SKM-1 (cell line): ENCODE results near the gene FHAD1.
A peak's percentile ranks its signal among the peaks of the same experiment; 100 is the strongest.

Experiments
- DNase-seq: peaks from one replicate; lab custom pipeline; 2025; ENCODE audit not compliant: unreplicated experiment; lab: John Stamatoyannopoulos, UW

The FHAD1 gene

GRCh38 chr1:15390667-15391066 lies 143.6 kb downstream of the FHAD1 start:
- DNase-seq = no peak

GRCh38 chr1:15391366-15391765 lies 144.3 kb downstream of the FHAD1 start:
- DNase-seq = no peak

DNA sequence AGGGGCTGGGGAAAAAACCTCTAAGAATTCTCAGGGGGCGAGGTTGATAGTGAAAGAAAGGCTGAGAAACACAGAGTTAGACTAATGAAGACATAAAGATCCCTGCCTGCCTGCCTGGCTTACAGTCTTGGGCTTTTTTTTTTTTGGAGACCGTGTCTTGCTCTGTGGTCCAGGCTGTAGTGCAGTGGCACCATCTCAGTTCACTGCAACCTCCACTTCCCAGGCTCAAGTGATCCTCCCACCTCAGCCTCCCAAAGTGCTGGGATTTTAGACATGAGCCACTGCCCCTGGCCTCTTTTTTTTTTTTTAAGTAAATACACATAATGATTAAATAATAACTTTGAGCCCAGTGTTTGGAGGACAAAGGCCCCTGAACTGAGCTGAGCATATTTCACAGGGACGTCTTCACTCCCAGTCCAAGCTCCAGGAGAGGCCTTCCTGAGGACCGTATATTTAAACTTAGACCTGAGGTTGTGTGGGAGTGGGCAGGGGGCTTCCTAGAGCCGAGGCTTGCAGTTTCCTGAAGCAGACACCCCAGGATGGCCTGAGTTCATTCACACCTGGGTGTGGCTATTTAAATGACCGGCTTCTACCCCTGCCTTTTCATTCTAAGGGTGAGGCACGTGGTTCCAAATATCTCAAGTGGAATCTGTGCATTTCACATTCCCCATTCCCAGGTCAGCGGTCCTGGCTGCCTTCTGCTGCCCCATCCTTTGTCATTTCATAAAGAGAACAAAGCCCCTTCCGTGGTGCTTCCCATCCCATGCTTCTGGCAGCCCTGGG lies 146.6 kb downstream of the FHAD1 start:
- no peak for DNase-seq

DNA sequence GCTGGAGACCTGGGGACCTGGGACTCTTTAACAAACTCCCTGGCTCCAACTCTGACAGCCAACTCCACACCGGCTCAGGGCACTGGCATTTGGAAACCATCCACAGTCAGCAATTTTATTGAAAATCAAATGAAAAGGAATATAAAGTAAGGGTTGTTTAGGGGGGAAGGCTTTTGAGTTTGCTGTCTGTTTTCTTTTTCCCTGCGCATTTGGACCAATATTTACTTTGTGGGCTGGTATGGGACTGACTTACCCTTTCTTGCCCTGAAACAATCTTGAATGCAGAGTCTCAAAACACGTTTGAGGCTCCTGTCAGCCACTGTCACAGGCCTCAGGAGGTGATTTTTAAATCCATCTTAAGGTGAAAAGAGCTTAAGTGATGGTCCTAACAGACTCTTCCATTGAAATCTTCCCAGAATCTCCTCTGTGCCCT lies 147.3 kb downstream of the FHAD1 start:
- no peak for DNase-seq

DNA sequence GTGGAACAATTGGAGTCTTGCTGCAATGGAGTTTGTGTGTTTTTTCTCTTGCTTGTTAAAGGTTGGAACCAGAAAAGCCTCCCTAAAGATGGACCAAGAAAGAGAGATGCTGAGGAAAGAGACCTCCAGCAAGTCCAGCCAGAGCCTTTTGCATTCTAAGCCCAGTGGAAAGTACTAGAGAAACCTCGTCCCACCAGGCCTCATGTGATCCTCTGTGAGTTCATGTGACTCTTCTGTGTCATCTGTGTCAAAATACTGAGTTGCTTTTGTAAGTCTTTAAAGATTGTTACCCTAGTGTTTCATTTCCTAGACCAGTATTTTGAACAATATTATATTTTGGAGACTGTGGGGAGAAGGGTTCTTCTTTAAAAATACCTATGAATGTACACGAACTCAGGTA lies 150.2 kb downstream of the FHAD1 start:
- no peak for DNase-seq

GRCh38 chr1:15399710-15400109 lies 152.7 kb downstream of the FHAD1 start:
- DNase-seq = no peak

DNA sequence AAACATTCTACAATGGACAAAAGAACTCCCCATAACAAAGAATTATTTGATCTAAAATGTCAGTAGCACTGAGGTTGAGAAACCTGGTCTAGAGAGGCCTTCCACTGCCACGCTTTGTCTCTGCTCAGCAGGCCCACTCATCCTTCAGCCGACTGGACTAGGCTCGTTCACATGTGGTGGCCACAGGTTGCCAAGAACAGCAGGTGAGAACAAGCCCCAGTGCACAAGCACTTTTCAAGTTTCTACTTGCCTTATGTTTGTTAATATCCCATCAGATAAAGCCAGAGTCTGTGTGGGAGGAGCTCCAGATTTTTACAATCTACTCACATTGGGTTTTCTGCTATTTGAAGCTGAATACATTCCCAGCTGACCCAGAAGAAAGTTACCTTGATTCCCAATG lies 153.6 kb downstream of the FHAD1 start:
- no peak for DNase-seq

- no peak for DNase-seq
These were observed 154.5 kb downstream of the FHAD1 start for GRCh38 chr1:15401391-15402055.

GRCh38 chr1:15402809-15403450 lies 155.9 kb downstream of the FHAD1 start:
- no peak for DNase-seq

DNA sequence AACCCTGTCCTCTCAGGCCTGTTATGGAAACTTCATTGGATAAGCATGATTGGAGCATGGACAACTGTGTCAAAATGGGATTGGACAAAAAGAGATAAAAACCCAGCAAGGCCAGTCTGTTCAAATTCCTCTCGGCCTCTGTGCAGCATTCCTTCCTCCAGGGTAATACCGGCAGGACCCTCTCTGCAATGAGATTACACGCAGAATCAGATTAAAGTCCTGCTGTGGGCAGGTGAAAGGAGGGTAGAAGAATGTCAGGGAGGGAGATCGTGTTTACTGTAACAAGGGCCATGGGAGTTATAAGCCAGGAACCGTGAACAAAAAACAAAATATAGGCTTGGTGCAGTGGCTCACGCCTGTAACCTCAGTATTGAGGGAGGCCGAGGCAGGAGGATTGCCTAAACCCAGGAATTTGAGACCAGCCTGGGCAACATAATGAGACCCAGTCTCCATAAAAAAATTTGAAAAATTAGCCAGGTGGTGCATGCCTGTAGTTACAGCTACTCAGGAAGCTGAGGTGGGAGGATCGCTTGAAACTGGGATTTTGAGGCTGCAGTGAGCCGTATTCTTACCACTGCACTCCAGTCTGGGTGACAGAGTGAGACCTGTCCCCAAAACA lies 157.0 kb downstream of the FHAD1 start:
- DNase-seq = no peak

DNA sequence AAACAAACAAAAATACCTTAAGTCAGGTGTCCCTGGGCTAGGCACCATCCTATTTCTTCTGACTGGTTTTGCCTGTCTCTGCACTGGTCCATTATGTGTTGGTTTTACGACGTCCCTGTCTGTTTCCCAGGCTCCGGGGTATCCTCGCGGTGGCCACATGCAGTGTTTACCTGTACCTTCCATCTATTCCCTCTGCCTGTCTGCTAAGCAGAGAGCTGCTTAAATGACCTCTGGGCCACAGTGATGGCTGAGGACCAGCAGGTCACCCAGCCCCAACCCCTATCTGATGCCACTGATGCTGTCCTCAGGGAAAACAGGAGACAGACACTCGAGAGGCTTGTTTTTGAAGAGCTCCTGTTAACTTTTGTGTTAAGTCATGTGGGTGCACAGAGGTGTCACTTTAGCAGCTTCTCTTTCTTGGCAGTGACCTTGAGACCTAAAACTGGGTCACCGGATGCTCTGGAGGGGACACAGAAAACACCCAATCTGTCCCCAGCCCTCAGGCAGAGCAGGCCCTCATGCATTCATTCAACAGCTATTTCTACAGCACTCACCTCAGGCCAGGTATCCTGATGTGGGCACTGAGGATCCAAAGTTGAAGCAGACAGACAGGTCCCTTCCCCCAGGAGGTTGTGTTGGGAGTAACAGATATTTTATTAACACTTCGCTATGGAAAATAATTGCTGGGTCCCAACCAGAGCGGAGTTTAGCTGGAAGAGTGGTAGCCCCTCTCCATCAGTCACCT lies 158.3 kb downstream of the FHAD1 start:
- DNase-seq = no peak

- DNase-seq = no peak
These were observed 159.9 kb downstream of the FHAD1 start for GRCh38 chr1:15406614-15407559.

- DNase-seq = no peak
These were observed 160.6 kb downstream of the FHAD1 start for GRCh38 chr1:15407580-15407979.

DNA sequence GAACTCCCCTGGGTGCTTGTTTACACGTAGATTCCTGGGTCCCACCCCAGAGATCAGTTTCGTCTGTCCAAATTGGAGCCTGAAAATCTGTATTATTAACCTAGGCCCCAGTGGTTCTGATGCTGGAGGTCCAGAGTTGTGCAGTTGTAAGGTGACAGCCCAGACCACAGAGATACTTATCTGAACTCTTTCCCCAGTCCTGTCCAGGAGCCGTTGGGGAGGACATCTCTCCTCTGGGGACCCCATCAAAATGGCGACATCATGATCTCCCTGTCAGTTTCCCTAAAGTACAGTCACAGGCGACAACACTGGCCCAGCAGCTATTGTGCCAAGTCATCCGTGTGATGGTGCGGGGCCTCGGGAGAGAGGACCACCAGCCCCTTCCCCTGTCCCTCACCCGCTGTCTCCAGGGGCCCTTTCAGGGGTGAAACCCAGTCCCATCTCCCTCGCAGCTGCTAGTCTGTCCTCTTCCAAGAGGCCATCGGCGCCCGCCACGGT lies 161.9 kb downstream of the FHAD1 start:
- DNase-seq = no peak

DNA sequence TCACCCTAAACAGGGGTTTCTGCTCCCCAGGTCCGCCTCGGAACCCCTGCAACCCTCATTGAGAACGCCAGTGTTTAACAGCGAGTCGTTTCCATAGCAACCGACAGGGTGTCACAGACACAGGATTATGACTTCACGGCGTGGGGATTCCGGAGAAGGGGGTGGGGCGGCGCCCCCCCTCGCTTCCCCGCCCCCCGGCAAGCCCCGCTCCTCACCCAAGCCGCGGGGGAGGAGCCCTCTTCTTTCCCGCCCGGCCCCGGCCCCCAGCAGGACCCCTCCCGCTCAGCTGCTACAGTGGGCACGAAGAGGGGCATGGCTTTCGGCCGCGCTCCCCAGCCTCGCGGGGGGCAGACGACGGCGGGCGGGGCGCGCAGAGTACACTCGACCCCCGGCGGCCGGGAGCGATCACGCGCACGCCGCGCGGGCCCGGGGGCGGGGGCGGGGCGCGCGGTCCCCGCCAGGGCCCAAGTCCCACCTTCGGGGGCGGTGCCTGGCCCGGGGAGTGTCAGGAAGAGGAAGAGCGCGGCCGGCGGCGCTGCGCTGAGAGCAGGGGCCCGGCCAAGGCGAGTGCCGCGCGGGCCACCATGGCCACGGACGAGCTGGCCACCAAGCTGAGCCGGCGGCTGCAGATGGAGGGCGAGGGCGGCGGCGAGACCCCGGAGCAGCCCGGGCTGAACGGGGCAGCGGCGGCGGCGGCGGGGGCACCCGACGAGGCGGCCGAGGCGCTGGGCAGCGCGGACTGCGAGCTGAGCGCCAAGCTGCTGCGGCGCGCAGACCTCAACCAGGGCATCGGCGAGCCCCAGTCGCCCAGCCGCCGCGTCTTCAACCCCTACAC lies 162.6 kb downstream of the FHAD1 start, which contains the start of gene EFHD2:
Gene EFHD2 (plus strand): TSS at position 501 of the 835 bp plus-strand sequence. CDS start 84 bp downstream, at position 585.
- peak; percentile 53 for DNase-seq

DNA sequence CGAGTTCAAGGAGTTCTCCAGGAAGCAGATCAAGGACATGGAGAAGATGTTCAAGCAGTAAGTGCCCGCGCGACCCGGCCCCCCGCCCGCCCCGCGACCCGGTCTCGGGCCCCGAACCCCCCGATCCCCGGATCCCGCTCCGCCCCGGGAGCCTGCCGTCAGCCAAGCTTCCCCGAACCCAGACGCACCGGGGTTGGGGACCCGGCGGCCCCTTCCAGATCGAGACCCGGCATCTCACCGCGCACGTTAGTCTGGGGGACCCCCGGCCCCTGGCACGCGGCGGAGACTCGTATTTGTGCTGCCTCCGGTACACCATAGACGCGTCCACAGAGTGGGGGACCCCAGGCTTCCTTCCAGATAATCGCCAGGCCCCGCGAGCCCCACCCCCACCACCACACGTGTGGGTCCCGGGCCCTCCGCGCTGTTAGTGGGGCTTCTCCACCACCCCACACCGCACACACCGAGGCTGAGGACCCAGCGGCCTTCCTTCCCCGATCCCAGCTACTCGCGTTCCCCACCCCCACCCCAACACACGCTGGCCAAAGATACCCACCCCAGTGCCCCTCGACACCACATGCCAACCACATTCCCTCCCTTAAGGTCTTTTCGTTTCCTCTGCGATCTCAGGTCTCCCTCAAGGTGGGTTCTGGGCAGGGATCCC lies 163.3 kb downstream of the FHAD1 start:
- DNase-seq = no peak

GRCh38 chr1:15410884-15411245 lies 163.8 kb downstream of the FHAD1 start:
- no peak for DNase-seq

GRCh38 chr1:15411593-15412137 lies 164.6 kb downstream of the FHAD1 start:
- peak; percentile 83 for DNase-seq
